T-cell (primary cell): ENCODE data around the gene BICD1. TPM values are rescaled to one million over a fixed set of nuclear protein-coding genes. Genes with fewer than 3 reads are reported as not detected.

Source experiments
- ATAC-seq, 4 experiments: fragments of 200-7000 bp in 3 of 4; fragments of 150-1000 bp in 1 of 4; cut with Tn5 transposase; replicated peaks in 1 of 4; 1 replicate in 3 of 4; 2 replicates in 1 of 4; pipeline ENCODE4 v1.10.0; 2021; ENCODE audit warnings: moderate library complexity in 3 of 4, mild to moderate bottlenecking in 2 of 4, moderate number of reproducible peaks in 1 of 4
- CTCF ChIA-PET, 2 donors: fragments of 300-600 bp; sonication (Branson Sonifier 250); formaldehyde crosslinking; loops; one replicate each; lab custom pipeline; 2022; ENCODE audit warnings: antibody characterized with exemption in 2 of 2; lab: Charles Lee
- POLR2A ChIA-PET, 2 donors: fragments of 300-600 bp; sonication (Branson Sonifier 250); formaldehyde crosslinking; loops; one replicate each; lab custom pipeline; 2022; ENCODE audit warnings: antibody characterized with exemption in 2 of 2; lab: Charles Lee
- DNase-seq, 35 experiments: peaks; one replicate each; pipeline versions ENCODE4 v3.0.0 to v3.0.0-alpha.2; 2013 to 2023
- H3K27ac ChIP-seq: one replicate; pipeline ENCODE4 v1.5.1; 2013; ENCODE audit warnings: low read length
- H3K27me3 ChIP-seq, 2 experiments: replicated peaks in 1 of 2; 1 replicate in 1 of 2; 2 replicates in 1 of 2; pipeline versions ENCODE4 v1.6.1 to v1.7.0; 2013; ENCODE audit warnings: low read length in 1 of 2, mixed read lengths in 1 of 2; ENCODE audit not compliant: control insufficient read depth in 2 of 2, insufficient read depth in 2 of 2; ENCODE audit errors: extremely low read depth in 1 of 2
- H3K36me3 ChIP-seq, 2 donors: 1 replicate in 1 of 2; 2 replicates in 1 of 2; pipeline versions ENCODE4 v1.6.1 to v1.7.0; 2013; ENCODE audit warnings: low read length in 1 of 2; ENCODE audit not compliant: control insufficient read depth in 2 of 2, insufficient read depth in 1 of 2; ENCODE audit errors: extremely low read depth in 1 of 2
- H3K4me1 ChIP-seq, 2 experiments: 1 replicate in 1 of 2; 2 replicates in 1 of 2; pipeline versions ENCODE4 v1.6.1 to v1.7.0; 2013; ENCODE audit warnings: low read length in 2 of 2, mixed read lengths in 1 of 2; ENCODE audit not compliant: insufficient read depth in 2 of 2, control insufficient read depth in 1 of 2; ENCODE audit errors: extremely low read depth in 1 of 2
- H3K4me3 ChIP-seq, 2 donors: 1 replicate in 1 of 2; 2 replicates in 1 of 2; pipeline versions ENCODE4 v1.5.1 to v1.7.0; 2013; ENCODE audit warnings: mild to moderate bottlenecking in 2 of 2, low read length in 1 of 2, moderate library complexity in 1 of 2; ENCODE audit not compliant: control insufficient read depth in 1 of 2; ENCODE audit errors: extremely low read depth in 1 of 2
- H3K9me3 ChIP-seq: 2 replicates; pipeline ENCODE4 v1.7.0; 2013
- H3K27ac Mint-ChIP-seq, 2 donors: one replicate each; pipeline ENCODE4 v1.8.0; 2020 to 2021; ENCODE audit warnings: mild to moderate bottlenecking in 2 of 2, mixed read lengths in 2 of 2
- H3K27me3 Mint-ChIP-seq, 2 donors: one replicate each; pipeline ENCODE4 v1.8.0; 2021 to 2022; ENCODE audit warnings: mixed read lengths in 2 of 2
- H3K36me3 Mint-ChIP-seq: one replicate; pipeline ENCODE4 v1.8.0; 2021; ENCODE audit warnings: mixed read lengths
- H3K4me1 Mint-ChIP-seq, 3 donors: one replicate each; pipeline ENCODE4 v1.8.0; 2020 to 2022; ENCODE audit warnings: mixed read lengths in 3 of 3, mild to moderate bottlenecking in 1 of 3
- H3K4me3 Mint-ChIP-seq, 3 donors: one replicate each; pipeline ENCODE4 v1.8.0; 2020 to 2022; ENCODE audit warnings: mild to moderate bottlenecking in 3 of 3, mixed read lengths in 3 of 3, moderate library complexity in 3 of 3
- H3K9me3 Mint-ChIP-seq, 3 donors: one replicate each; pipeline ENCODE4 v1.8.0; 2020 to 2022; ENCODE audit warnings: mixed read lengths in 3 of 3
- WGBS: methylation state at CpG from one replicate; pipeline ENCODE4 v1.1.5; 2013; ENCODE audit warnings: missing lambda C conversion rate; ENCODE audit not compliant: insufficient coverage; 5-methylcytosine and 5-hydroxymethylcytosine counted together
- total RNA-seq, 35 experiments: library from RNA in 6 of 35; stranded (reverse) in 6 of 35; fragments of 120-200 nt in 1 of 35; gene quantifications; one replicate each; pipeline versions ENCODE4 v1.2.1 to v1.2.4 and lab custom pipeline; 2013 to 2026

Gene BICD1
- total RNA-seq, 5 donors from 2014 or later (not counting 1 experiment from before 2014, with no cell fraction given): 17.2 to 19.6 (median 19.1) TPM

GRCh38 chr12:32290411-32290810, 183.8 kb downstream of the BICD1 start:
- no peak overlapping the region for H3K27ac ChIP-seq
- Mint-ChIP-seq H3K4me3 (no peak overlapping the region), H3K27ac (no peak overlapping the region), H3K4me1 (no peaks in the 10 kb centered on the region), H3K27me3 (no peaks in the 10 kb centered on the region), H3K36me3 (peaks cover 5% of the 10 kb centered on the region), H3K9me3 (no peaks in the 10 kb centered on the region)
- H3K9me3 ChIP-seq: no peaks in the 10 kb centered on the region
- ATAC-seq: no peak
- no peak overlapping the region for H3K4me3 ChIP-seq
- no peaks in the 10 kb centered on the region for H3K36me3 ChIP-seq
- no peaks in the 10 kb centered on the region for H3K4me1 ChIP-seq
- ChIA-PET CTCF (interaction anchor here (0.9 to 2.6 kb wide), 3 partner anchors 10 to 22 kb away, joined by 3 to 13 read pairs (median 8); no protein-coding TSS in a partner anchor), POLR2A (no interaction called here)
- DNase-seq: no peak
- no peaks in the 10 kb centered on the region for H3K27me3 ChIP-seq

GRCh38 chr12:32292151-32292550, 185.5 kb downstream of the BICD1 start:
- Histone ChIP-seq H3K36me3 (peaks cover 0 to 4% of the 10 kb centered on the region in 2 donors), H3K4me3 (no peak overlapping the region), H3K27ac (no peak overlapping the region), H3K9me3 (no peaks in the 10 kb centered on the region), H3K4me1 (no peaks in the 10 kb centered on the region), H3K27me3 (no peaks in the 10 kb centered on the region)
- no peak overlapping the region for H3K27ac Mint-ChIP-seq
- POLR2A ChIA-PET: interaction anchor here in 1 of 2 donors (0.6 kb wide), 1 partner anchor 1763 kb away, joined by 3 read pairs; no protein-coding TSS in a partner anchor
- DNase-seq (no peak), ATAC-seq (no peak)
- no CpG with 5 or more reads among the region's 4 CpGs for WGBS
- no peaks in the 10 kb centered on the region for H3K9me3 Mint-ChIP-seq
- CTCF ChIA-PET: interaction anchor here in 1 of 2 donors (0.6 kb wide), 1 partner anchor 225 kb away, joined by 4 read pairs; no protein-coding TSS in a partner anchor
- peaks cover 5% of the 10 kb centered on the region for H3K36me3 Mint-ChIP-seq
- no peaks in the 10 kb centered on the region for H3K4me1 Mint-ChIP-seq
- H3K27me3 Mint-ChIP-seq: no peaks in the 10 kb centered on the region
- no peak overlapping the region for H3K4me3 Mint-ChIP-seq

GRCh38 chr12:32293808-32294419, 187.3 kb downstream of the BICD1 start:
- Mint-ChIP-seq H3K36me3 (peaks cover 4% of the 10 kb centered on the region), H3K27ac (no peak overlapping the region), H3K4me1 (no peaks in the 10 kb centered on the region), H3K4me3 (no peak overlapping the region), H3K9me3 (no peaks in the 10 kb centered on the region), H3K27me3 (no peaks in the 10 kb centered on the region)
- Histone ChIP-seq H3K4me1 (no peaks in the 10 kb centered on the region), H3K9me3 (no peaks in the 10 kb centered on the region), H3K27ac (no peak overlapping the region), H3K4me3 (no peak overlapping the region), H3K27me3 (no peaks in the 10 kb centered on the region), H3K36me3 (peaks cover 0 to 4% of the 10 kb centered on the region in 2 donors)
- ChIA-PET CTCF (interaction anchor here in 1 of 2 donors (0.5 to 0.6 kb wide), 2 partner anchors 28 to 1623 kb away, joined by 3 to 4 read pairs; no protein-coding TSS in a partner anchor), POLR2A (no interaction called here)
- DNase-seq: no peak
- WGBS: 92% methylated on average over 2 of the region's 6 CpGs
- no peak for ATAC-seq

GRCh38 chr12:32296567-32296966, 189.9 kb downstream of the BICD1 start:
- ATAC-seq (no peak), DNase-seq (no peak)
- Histone ChIP-seq H3K27ac (no peak overlapping the region), H3K4me1 (no peaks in the 10 kb centered on the region), H3K27me3 (no peaks in the 10 kb centered on the region), H3K4me3 (no peak overlapping the region), H3K36me3 (peaks cover 0 to 4% of the 10 kb centered on the region in 2 donors), H3K9me3 (no peaks in the 10 kb centered on the region)
- no peak overlapping the region for H3K27ac Mint-ChIP-seq
- peaks cover 0 to 2% (median 0%) of the 10 kb centered on the region in 3 donors for H3K4me1 Mint-ChIP-seq
- CTCF ChIA-PET: no interaction called here
- no peak overlapping the region for H3K4me3 Mint-ChIP-seq
- no peaks in the 10 kb centered on the region for H3K27me3 Mint-ChIP-seq
- H3K36me3 Mint-ChIP-seq: peaks cover 2% of the 10 kb centered on the region
- no peaks in the 10 kb centered on the region for H3K9me3 Mint-ChIP-seq
- no CpG with 5 or more reads among the region's 4 CpGs for WGBS
- POLR2A ChIA-PET: no interaction called here

- H3K27ac ChIP-seq: no peak overlapping the region
- Mint-ChIP-seq H3K27me3 (no peaks in the 10 kb centered on the region), H3K4me3 (no peak overlapping the region), H3K36me3 (peaks cover 2% of the 10 kb centered on the region), H3K27ac (no peak overlapping the region), H3K4me1 (peaks cover 0 to 4% (median 4%) of the 10 kb centered on the region in 3 donors), H3K9me3 (no peaks in the 10 kb centered on the region)
- ATAC-seq (no peak), DNase-seq (no peak)
- POLR2A ChIA-PET: no interaction called here
- no peaks in the 10 kb centered on the region for H3K4me1 ChIP-seq
- no peaks in the 10 kb centered on the region for H3K9me3 ChIP-seq
- no peaks in the 10 kb centered on the region for H3K27me3 ChIP-seq
- WGBS: no CpG with 5 or more reads among the region's 3 CpGs
- CTCF ChIA-PET: interaction anchor here (0.6 to 3.3 kb wide), 3 partner anchors 9 to 661 kb away, joined by 5 to 13 read pairs (median 5); no protein-coding TSS in a partner anchor
- peaks cover 0 to 4% of the 10 kb centered on the region in 2 donors for H3K36me3 ChIP-seq
- H3K4me3 ChIP-seq: no peak overlapping the region
Measured at GRCh38 chr12:32298917-32299316, 192.3 kb downstream of the BICD1 start.

- Mint-ChIP-seq H3K4me1 (peaks cover 0 to 6% (median 4%) of the 10 kb centered on the region in 3 donors), H3K4me3 (no peak overlapping the region), H3K9me3 (no peaks in the 10 kb centered on the region), H3K36me3 (no peaks in the 10 kb centered on the region), H3K27me3 (no peaks in the 10 kb centered on the region), H3K27ac (no peak overlapping the region)
- WGBS: 94% methylated on average over 3 of the region's 5 CpGs
- ChIA-PET CTCF (interaction anchor here (0.5 to 3.3 kb wide), 3 partner anchors 11 to 268 kb away, joined by 3 to 13 read pairs (median 9); no protein-coding TSS in a partner anchor), POLR2A (no interaction called here)
- Histone ChIP-seq H3K36me3 (peaks cover 0 to 5% of the 10 kb centered on the region in 2 donors), H3K27me3 (no peaks in the 10 kb centered on the region), H3K4me1 (no peaks in the 10 kb centered on the region), H3K27ac (no peak overlapping the region), H3K9me3 (no peaks in the 10 kb centered on the region), H3K4me3 (no peak overlapping the region)
- ATAC-seq: no peak
- no peak for DNase-seq
Measured at GRCh38 chr12:32301216-32301615, 194.6 kb downstream of the BICD1 start.
